OCI-LY3 (cell line): ENCODE measurements around the gene CHRDL1.
"Not testable (repeated sequence)": the region's sequence is repeated elsewhere in the genome, so short reads cannot be mapped to it uniquely, and the experiment has no call there.

Source experiments
- H2AFZ ChIP-seq: fragments of 200-600, 300-600 bp; shearing (Covaris generic); 2 replicates; pipeline ENCODE4 v1.6.0; 2014; ENCODE audit warnings: antibody characterized with exemption, low read depth, low read length
- H3K27ac ChIP-seq: fragments of 200-600, 300-600 bp; sonication (generic); 2 replicates; pipeline ENCODE4 v1.5.1; 2014; ENCODE audit warnings: mild to moderate bottlenecking, low read length, moderate library complexity, mixed read lengths
- H3K27me3 ChIP-seq: fragments of 200-600, 300-600 bp; sonication (generic); 2 replicates; pipeline ENCODE4 v1.6.1; 2014; ENCODE audit warnings: low read depth, low read length, mixed read lengths
- H3K36me3 ChIP-seq: fragments of 200-600, 300-600 bp; sonication (generic); replicated peaks from 2 replicates; pipeline ENCODE3; 2014; ENCODE audit warnings: low read depth, low read length, mixed read lengths
- H3K4me1 ChIP-seq: fragments of 300-600, 200-600 bp; sonication (generic); 2 replicates; pipeline ENCODE4 v1.6.1; 2014; ENCODE audit warnings: low read length, mixed read lengths
- H3K4me2 ChIP-seq: fragments of 200-600, 300-600 bp; sonication (generic); 2 replicates; pipeline ENCODE4 v1.6.1; 2014; ENCODE audit warnings: low read length, mixed read lengths
- H3K4me3 ChIP-seq: fragments of 300-600, 200-600 bp; sonication (generic); 2 replicates; pipeline ENCODE4 v1.5.1; 2014; ENCODE audit warnings: antibody characterized with exemption, mild to moderate bottlenecking, low read length, moderate library complexity
- H3K79me2 ChIP-seq: fragments of 300-600, 200-600 bp; shearing (Covaris generic); 2 replicates; pipeline ENCODE4 v1.6.1; 2014; ENCODE audit warnings: mild to moderate bottlenecking, low read length, mixed read lengths
- H3K9ac ChIP-seq: fragments of 300-600, 200-600 bp; shearing (Covaris generic); 2 replicates; pipeline ENCODE4 v1.6.0; 2014; ENCODE audit warnings: mild to moderate bottlenecking, low read length, moderate library complexity
- H3K9me3 ChIP-seq: fragments of 200-600, 300-600 bp; shearing (Covaris generic); 2 replicates; pipeline ENCODE4 v1.6.1; 2014; ENCODE audit warnings: low read length, mixed read lengths; ENCODE audit not compliant: insufficient read depth
- H4K20me1 ChIP-seq: fragments of 200-600, 300-600 bp; sonication (generic); 2 replicates; pipeline ENCODE4 v1.6.1; 2016; ENCODE audit warnings: low read length, mixed read lengths; ENCODE audit not compliant: insufficient read depth
- CTCF ChIP-seq: fragments of 200-600, 300-600 bp; sonication (generic); IDR thresholded peaks from 2 replicates; pipeline ENCODE4 v1.5.1; 2014; ENCODE audit warnings: antibody characterized with exemption, low read length, low read depth
- EZH2phosphoT487 ChIP-seq: fragments of 200-600 bp; shearing (Covaris generic); IDR thresholded peaks from 2 replicates; pipeline ENCODE4 v1.6.1; 2018; ENCODE audit warnings: antibody characterized with exemption, mixed run types, low read depth

CHRDL1 gene

GRCh38 chrX:110667706-110668105 is 127.9 kb downstream of the CHRDL1 start:
- Histone ChIP-seq H3K4me1 (peaks cover 23% of the 10 kb centered on the region), H3K4me3 (no peak overlapping the region), H3K27ac (no peak overlapping the region), H3K9me3 (no peaks in the 10 kb centered on the region), H3K9ac (no peak overlapping the region), H3K36me3 (peaks cover 5% of the 10 kb centered on the region), H3K4me2 (no peak overlapping the region), H3K27me3 (no peaks in the 10 kb centered on the region), H3K79me2 (no peaks in the 10 kb centered on the region), H2AFZ (no peak overlapping the region), H4K20me1 (no peaks in the 10 kb centered on the region)
- TF ChIP-seq EZH2phosphoT487 = no peak

GRCh38 chrX:110665223-110666002 is 130.2 kb downstream of the CHRDL1 start:
- H3K79me2 ChIP-seq = no peaks in the 10 kb centered on the region
- H3K4me3 ChIP-seq = no peak overlapping the region
- H2AFZ ChIP-seq = no peak overlapping the region
- no peak overlapping the region for H3K27ac ChIP-seq
- H3K4me2 ChIP-seq = no peak overlapping the region
- no peak overlapping the region for H3K9ac ChIP-seq
- TF ChIP-seq EZH2phosphoT487 (no peak), CTCF (peak; percentile 60)
- no peaks in the 10 kb centered on the region for H3K9me3 ChIP-seq
- peaks cover 4% of the 10 kb centered on the region for H3K4me1 ChIP-seq
- no peaks in the 10 kb centered on the region for H4K20me1 ChIP-seq
- H3K27me3 ChIP-seq = no peaks in the 10 kb centered on the region
- peaks cover under 1% of the 10 kb centered on the region for H3K36me3 ChIP-seq

- H3K36me3 ChIP-seq = no peaks in the 10 kb centered on the region
- H3K4me3 ChIP-seq = no peak overlapping the region
- H3K9me3 ChIP-seq = no peaks in the 10 kb centered on the region
- H3K9ac ChIP-seq = no peak overlapping the region
- H2AFZ ChIP-seq = no peak overlapping the region
- no peaks in the 10 kb centered on the region for H3K79me2 ChIP-seq
- no peaks in the 10 kb centered on the region for H3K4me1 ChIP-seq
- H3K27ac ChIP-seq = no peak overlapping the region
- H3K4me2 ChIP-seq = no peak overlapping the region
- H3K27me3 ChIP-seq = no peaks in the 10 kb centered on the region
- TF ChIP-seq EZH2phosphoT487 (no peak), CTCF (no peak)
- no peaks in the 10 kb centered on the region for H4K20me1 ChIP-seq
Measured at GRCh38 chrX:110657073-110657472, 138.5 kb downstream of the CHRDL1 start.

- not testable (repeated sequence) for H3K27ac ChIP-seq, H3K9ac ChIP-seq, H3K4me2 ChIP-seq, H3K79me2 ChIP-seq, H4K20me1 ChIP-seq, H3K4me1 ChIP-seq, H2AFZ ChIP-seq, H3K27me3 ChIP-seq, H3K36me3 ChIP-seq, H3K9me3 ChIP-seq, H3K4me3 ChIP-seq
Measured at GRCh38 chrX:110654280-110654679, 141.3 kb downstream of the CHRDL1 start.

- H3K9ac ChIP-seq = no peak overlapping the region
- no peaks in the 10 kb centered on the region for H3K79me2 ChIP-seq
- H2AFZ ChIP-seq = no peak overlapping the region
- H3K9me3 ChIP-seq = no peaks in the 10 kb centered on the region
- H3K4me2 ChIP-seq = no peak overlapping the region
- H3K27me3 ChIP-seq = no peaks in the 10 kb centered on the region
- TF ChIP-seq EZH2phosphoT487 (no peak), CTCF (no peak)
- no peak overlapping the region for H3K4me3 ChIP-seq
- H3K36me3 ChIP-seq = no peaks in the 10 kb centered on the region
- no peaks in the 10 kb centered on the region for H4K20me1 ChIP-seq
- H3K4me1 ChIP-seq = no peaks in the 10 kb centered on the region
- no peak overlapping the region for H3K27ac ChIP-seq
Measured at GRCh38 chrX:110646386-110646785, 149.2 kb downstream of the CHRDL1 start.
